Fibroblast of skin of left biceps (primary cell): ENCODE results near the gene PDXP.

Source experiments
- DNase-seq, 2 experiments: peaks; one replicate each; pipeline ENCODE4 v3.0.0-alpha.2; 2013; ENCODE audit warnings: low read depth in 2 of 2

The PDXP gene

DNA sequence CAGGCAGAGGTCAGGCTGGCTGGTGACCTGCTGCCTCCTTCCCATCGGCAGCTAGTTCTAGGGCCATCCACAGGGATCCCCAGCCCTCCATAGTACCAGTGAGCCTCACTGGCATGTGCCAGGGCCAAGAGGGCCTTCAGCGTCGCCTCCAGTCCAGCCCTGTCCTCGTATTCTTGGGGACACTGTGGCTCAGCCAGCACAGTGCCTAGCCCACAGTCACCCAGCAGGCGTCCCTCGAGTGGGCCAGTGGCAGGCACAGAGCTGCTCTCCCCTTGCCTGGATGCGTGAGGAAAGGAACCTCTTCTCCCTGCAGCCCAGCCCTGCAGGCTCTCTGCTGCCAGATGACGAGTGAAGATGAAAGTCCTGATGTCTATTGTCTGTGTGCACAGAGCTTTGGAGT lies 29.7 kb upstream of the PDXP start:
- no peak for DNase-seq

DNA sequence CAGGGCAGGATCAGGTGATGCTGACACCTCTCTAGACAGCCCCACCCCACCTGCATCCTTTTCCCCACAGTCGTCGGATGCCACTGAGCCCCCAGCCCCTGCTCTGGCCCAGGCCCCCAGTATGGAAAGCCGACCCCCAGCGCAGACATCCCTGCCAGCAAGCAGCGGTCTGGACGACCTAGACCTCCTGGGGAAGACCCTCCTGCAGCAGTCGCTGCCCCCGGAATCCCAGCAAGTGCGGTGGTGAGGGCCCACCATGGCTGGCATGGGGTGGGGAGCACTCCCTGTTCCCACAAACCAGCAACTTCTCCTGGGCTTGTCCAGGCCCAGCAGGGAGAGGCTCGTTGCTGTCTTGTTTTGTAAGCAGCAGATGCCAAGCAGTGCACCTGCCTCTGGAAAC lies 28.6 kb upstream of the PDXP start:
- no peak for DNase-seq

DNA sequence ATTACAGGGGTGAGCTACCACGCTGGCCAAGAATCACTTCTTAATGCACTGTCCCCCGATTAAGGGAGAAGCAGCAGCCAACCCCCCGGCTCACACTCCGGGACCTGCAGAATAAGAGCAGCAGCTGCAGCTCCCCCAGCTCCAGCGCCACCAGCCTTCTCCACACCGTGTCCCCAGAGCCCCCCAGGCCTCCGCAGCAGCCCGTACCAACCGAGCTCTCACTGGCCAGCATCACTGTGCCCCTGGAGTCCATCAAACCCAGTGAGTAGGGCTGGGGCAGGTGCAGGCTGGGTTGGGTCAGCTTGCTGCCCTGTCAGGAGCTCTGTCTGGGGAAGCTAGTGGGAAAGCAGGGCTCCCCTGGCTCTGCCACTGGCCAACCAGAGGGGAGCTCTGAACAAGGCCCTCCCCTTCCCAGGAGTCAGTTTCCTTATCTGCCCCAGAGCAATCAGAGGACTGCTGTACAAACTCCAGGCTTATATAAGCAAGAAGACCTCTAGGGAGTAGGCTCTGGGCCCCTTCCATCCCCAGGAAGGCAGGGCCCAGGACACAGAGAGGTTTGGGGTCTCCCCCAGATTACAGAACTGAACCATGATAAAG lies 27.6 kb upstream of the PDXP start:
- DNase-seq: no peak

DNA sequence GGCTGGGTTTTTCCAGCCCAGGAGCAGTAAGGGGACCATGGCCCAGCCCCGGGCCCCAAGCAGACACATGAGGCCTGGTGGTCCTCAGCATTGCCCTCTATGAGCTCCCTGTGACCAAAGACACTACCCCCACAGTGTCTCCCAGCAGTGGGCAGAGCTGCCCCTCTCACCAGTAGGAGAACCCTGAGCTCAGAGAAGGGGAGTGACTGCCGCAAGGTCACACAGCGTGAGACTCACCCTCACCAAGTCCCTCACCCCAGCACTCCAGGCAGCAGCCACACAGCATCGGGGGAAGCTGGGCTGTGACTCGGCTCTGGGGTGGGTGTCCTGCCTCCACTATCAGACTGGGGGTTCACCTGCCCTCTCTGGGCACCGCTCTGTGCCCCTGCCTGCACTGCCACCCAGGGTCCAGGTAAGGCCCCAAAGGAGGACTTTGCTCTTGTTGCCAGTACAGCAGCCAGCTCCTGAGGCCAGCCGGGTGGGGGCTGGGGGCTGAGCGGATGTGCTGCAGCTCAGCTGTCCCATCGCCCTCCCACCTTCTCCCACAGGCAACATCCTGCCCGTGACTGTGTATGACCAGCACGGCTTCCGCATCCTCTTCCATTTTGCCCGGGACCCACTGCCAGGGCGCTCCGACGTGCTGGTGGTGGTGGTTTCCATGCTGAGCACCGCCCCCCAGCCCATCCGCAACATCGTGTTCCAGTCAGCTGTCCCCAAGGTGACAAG lies 26.9 kb upstream of the PDXP start:
- DNase-seq: no peak

DNA sequence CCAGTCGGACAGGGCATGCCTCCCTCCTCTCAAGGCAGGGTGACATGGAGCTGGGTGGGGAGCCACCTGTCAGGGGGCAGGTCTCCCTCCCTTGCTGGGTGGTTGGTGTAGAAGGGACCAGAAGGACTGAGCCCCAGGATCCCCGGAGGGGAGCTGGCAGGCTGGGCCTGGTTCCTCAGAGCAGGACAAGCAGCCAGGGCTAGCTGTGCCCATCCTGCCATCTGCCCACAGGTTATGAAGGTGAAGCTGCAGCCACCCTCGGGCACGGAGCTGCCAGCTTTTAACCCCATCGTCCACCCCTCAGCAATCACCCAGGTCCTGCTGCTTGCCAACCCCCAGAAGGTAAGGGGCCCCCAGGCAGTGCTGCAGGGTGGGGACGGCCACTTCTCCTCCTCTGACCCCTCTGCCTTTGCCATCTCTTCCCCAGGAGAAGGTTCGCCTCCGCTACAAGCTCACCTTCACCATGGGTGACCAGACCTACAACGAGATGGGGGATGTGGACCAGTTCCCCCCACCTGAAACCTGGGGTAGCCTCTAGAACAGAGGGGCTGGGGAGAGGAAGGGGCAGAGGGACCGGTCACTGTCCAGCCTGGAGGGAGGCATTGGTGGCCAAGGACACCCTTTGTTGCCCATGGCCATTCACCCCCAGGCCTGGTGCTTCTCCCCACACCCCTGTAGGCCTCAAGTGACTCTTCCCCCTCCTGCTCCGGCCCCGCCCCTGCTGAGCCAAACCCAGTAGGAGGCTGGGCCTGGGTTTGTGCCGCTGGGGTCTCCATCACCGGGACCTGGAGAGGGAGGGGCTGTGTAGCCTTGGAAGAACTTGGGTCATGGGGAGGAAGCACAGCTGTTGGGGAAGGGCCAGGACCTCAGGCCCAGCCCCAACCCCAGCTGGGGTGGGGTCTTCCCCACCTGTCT lies 26.1 kb upstream of the PDXP start:
- DNase-seq: no peak

DNA sequence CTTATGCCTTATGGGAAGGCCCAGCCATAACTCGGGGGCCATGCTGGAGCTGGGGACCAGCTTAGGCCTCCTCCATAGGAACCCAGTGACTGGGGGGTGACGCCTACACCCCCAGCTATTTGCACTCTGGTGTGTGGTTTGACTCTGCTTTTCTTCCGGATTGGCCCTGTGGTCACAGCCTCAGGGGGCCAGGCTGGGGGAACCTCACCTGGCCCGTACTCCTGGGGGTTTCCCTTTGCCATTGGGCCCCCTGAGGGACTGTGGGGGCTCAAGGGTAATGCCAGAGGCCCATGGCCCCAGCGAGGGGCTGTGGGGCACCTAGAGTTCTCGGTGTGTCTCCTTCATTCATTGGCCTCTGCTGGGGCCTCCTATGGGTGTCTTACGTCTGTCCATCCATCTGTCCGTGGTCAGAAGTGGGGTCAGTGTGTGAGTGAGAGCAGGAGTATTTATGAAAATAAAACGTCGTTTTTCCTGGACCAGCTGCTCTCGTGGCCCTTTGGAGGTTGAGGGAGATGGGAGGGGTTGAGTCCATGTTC lies 25.4 kb upstream of the PDXP start:
- DNase-seq: no peak

DNA sequence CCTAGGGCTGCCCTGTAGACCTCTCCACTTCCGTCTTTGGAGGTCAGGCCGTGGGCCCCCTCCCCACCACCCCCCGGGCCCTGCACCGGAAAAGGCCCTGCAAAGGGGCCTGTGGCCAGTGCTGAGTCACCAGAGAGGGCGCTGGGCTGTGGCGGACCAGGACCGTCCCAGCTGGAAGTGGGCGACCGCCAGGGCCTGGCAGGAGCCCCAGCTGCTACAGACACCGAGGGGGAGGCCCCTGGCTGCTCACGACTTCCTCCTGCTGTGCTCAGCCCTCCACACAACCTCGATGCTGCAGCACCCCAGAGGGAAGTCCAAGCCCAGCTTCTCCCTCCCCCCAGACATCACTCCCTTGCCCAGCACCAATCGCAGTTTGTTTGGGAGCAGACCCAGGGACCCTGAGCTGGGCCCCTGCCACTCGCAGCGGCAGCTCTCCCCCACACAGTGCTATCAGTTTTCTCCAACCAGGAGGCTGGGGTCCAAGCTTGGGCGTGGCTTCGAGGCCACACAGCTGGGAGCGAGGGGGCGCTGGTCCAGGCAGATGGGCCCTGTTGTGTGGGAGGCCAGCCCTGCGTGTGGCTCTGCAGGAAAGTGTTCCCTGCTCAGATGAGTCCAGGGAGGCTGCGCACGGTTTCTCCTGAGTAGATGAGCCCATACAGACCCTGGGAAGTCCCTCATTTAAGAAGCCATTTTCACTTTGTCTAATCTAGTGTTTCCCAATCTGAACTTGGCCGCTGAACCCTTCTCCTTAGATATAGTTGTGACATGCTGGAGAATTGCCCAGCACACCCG lies 24.7 kb upstream of the PDXP start:
- DNase-seq: peak; percentile 72

DNA sequence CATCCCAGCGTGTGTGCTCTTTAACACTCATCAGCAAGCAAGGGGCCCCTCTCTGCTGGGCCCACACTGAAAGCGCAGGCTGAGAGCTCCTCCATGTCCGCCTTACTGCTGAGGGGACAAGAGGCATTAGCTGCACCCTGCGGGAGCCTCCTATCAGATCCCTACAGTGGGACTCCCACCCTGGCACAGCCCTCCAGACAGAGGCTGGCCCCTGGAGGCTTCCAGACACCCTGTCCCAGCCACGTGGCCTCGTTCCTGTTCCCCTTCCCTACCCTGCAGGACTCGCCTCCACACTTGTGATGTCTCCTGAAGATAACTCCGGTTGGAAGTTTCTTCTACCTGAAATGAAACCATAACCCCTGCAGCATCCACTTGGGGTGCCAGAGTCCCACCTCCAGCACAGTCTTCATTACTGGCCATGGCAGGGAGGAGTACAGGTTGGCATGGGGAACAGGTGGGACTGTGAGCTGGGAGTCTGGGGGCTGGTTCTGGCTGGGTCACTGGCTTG lies 24.1 kb upstream of the PDXP start:
- DNase-seq: no peak

DNA sequence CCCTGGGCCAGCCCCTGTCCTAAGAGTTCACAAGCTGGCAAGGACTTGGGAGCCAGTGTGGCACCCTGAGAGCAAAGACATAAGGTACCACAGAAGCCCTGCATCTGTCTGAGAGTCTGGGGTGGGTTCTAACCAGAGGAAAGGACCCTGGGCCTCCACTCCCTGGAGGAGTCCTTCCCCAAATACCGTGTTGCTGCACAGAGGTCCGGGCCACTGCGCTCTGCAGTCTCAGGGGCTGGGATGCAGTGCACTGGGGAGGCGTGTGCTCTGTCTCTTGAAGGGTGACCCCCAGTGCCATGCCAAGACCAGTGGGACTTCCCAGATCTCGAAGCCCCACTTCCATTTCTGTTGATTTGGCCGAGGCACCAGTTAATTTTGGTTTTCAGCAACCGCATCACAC lies 23.4 kb upstream of the PDXP start:
- DNase-seq: no peak

DNA sequence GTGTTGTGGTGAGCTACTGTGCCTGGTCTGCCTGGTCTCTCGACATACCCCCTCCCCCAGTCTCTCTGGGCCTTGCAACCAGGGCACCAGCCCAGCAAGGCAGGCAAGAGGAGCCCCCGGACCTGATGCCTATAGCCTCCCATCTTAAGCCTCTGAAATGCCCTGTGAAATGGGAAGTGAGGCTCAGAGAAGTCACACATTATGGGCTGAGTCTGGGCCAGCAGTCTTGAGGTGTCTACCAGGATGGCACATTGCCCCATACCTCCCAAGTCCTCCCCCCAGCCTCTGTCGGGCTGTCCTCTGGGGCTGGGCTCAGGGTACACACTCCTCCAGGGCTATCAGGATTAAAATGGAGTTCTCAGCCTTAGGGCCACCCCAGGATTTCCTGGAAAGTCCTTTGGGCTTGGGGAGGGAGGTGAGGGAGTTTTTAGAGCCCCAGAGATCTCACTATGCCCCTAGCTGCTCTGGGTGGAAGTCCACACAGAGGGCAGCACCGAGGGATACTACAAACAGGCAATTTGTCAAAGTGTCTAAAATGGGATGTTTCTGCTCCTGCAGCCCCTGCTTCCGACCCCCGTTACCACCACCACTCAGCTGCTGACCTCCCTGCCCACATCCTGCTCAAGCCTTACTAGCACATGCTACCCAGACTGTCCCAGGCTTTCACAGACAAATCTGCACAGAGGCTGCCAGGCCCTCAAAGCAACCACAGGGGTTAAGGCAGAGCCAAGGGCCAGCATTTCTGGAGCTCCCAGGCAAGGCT lies 22.2 kb upstream of the PDXP start:
- no peak for DNase-seq

DNA sequence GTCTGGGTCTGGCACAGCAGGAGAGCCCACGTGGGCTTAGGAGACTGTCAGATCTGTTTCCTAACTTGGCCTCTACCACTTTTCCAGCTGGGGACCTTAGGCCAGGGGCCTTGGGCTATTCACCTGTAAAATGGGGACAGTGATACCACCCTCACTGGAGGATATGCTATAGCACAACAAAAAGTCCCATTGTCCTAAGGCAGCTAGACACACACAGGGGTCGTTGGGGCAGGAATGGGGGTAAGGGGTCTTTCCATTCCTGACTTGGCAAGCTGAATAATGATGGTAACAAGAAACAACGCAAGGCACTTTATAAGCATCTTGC lies 21.6 kb upstream of the PDXP start:
- DNase-seq: no peak

DNA sequence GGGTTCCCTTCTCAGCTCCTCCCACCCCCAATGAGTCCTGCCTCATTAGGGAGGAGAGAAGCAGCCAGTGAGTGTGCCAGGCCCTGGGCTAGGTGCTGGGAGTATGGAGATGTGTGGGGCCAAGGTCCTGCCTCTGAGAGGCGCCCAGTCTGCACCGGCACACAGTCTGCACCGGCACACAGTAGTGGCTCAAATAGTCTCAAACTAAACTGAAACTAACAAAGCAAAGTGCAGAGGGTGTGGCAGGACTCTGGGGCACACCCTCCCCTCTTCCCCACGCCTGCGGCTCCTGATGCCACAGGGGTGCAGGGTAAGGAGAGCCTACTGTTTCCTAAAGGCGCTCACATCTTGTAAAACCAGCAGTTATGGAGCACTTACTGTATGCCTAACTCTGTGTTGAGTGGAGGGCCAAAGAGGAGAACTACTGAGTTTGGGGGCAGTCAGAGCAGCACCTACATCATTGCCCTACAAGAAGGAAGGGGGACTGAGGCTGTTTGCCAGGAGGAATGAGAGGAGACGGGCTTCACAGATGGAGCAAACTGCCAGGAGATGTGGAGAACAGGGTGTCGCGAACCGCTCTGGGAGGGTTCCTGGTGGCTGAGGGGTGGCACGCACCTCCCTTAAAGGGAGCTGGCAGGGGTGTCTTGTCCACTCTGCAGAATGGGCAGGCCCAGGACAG lies 20.0 kb upstream of the PDXP start:
- DNase-seq: no peak

DNA sequence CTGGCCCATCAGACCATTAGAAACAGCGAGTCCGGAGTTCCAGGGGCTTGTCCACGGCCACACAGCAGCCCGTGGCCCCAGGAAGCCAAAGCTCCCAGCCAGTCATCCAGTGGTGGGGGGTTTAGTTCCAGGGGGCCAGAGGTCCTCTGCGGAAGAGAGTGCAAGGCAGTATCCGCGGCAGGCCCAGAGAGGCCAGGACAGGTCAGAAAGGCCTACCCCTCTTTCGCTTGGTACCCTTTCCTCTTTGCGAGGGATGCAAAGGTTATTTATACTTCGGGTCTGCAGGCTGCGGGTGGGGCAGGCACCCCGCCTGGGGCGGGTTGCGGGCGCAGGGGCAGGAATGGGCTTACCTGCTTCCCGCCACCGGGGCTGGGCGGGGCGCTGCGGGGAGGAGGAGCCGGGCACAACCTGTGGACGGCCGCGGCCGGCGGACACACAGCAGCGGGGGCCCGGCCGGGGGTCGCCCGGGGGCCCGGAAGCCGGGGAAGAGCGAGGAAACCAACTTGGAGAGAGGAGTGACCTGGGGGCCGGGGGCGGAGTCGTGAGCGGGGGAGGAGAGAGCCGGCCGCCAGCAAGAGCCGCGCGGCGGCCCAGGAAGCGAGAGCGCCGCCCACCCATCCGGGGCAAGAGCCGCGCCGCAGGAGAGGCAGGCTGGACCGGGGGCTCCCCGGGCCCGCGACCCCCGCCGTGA lies 19.3 kb upstream of the PDXP start, which contains the start of gene SH3BP1:
Gene SH3BP1 (plus strand): TSS at position 600 of the 691 bp plus-strand sequence. CDS start 119 bp downstream, outside the sequence.
- DNase-seq: no peak

DNA sequence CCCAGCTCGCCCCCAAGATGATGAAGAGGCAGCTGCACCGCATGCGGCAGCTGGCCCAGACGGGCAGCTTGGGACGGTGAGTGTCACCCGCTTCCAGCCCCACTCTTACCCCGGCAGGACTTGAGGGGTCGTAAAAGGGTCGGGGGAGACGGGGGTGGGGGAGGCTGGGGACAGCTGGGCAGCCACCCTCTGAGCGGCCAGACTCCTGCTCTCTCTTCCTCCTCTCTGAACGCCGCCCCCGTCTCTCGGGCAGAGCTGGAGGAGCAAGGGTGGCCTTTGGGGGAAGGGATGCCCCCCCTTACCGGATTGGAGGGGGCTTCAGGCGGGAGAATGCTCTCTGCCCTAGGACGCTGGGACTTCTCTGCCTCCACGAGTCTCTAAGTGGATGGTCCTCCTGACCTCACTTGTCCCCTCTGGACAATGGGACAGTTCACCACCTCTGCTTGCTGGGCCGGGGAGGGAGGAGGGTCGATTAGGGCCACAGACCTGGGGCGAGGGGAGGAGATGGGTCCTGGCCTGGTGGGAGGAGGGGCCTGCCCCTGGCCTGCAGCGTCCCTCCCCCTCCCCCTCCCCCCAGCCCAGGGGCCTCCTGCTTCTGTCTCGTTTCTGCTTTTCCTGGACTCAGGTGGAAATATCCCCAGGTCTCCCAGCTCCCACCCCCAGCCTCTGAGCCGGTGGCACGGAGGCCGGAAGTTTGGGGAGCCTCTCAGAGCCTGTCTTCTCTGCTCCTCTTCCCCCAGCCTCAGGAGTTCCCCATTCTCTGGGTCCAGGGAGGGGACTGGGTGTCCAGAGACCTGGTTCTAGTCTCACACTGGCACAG lies 18.5 kb upstream of the PDXP start:
- DNase-seq: no peak

DNA sequence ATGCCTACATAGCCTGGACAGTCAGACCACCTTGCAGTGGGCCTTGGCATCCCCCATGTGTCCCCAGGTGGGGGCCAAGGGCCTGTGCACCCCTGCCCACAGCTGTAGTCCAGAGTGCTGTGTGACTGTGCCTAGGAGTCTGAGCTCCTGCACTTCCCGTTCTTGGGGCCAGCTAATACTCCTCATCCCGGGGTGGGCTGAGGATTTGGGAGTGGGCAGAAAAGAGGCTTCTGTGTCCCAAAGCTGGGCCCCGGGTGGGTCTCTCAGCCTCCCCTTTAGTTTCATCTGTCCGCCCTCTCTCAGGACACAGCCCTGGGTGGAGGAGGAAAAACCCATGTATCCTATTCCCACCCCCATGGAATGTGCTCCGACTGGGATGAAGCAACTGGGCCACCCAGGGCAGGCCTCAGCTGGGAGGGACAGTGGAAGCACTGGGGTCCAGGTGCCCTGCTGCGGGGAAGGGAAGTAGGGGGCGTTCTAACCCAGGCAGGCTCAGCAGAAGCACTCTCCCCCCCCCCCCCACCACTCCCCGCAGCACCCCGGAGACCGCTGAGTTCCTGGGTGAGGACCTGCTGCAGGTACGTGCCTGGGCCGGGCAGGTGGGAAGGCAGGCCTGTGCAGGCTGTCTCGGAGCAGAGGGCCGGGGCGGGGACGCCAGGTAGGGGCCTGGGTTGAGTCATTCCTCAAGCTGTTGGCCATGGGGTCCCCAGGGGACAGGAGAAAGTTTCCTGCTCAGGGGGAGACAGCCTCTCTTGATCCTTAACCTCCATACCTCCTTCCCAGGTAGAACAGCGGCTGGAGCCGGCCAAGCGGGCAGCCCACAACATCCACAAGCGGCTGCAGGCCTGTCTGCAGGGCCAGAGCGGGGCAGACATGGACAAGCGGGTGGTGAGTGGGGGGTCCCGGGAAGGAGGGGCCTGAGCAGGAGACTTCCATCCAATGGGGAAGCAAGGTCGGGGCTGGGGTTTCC lies 17.6 kb upstream of the PDXP start:
- DNase-seq: no peak

DNA sequence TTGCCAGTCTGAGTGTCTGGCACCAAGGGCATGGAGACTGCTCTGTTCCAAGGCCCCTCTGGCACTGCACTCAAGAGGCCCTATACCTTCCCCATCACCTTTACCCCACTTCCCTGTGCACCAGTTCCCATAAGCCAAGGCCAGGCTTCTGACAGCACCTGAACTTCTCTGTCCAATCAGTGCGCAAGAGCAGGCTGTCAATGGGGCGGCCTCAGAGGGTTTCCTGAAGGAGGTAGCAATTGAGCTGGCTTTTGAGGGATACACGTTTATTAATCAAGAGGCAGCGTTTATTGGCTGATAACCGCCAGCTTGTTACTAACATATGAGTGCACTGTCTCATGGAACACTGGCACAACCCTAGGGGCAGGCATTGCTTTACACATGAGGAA lies 17.0 kb upstream of the PDXP start:
- DNase-seq: no peak

DNA sequence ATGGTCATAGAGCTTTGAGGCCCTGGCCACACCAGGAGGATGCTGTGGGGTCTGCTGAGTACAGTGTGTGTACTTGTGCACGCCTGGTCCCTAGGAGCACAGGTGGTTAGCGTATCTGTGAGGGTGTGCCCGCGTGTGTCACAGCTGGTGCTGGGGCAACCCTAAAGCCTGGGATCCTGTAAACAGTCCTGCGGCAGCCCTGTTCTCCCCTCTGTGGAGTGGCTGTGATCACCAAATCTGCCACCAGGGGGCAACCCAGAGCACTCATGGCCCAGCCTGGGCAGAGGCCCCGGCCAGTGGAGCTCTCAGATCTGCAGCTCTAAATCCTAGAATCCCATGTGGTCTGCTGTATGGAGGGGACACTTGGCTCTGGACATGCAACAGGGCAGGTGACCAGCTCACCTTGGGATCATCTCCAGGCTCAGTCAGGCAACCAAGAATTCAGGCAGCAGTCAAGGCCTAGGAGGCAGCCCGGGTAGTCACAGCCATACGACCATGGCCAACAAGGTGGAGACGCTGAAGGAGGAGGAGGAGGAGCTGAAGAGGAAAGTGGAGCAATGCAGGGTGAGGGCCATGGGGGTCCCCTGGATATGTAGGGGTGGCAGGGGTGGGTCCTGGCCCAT lies 15.2 kb upstream of the PDXP start:
- peak in 1 of 2 experiments; percentile 17 for DNase-seq
